A549 treated with AZD2906 at 1 μM for 4 hours (cell line): ENCODE results near the gene PLXDC1. TPM values are rescaled to one million over a fixed set of nuclear protein-coding genes. Genes with fewer than 3 reads are reported as not detected.

Experiments used
- total RNA-seq: library from RNA; stranded (reverse); fragments of 200-300 nt; extraction: Qiagen RNA extraction; gene quantifications from 5 replicates; pipeline ENCODE4 v1.2.3, GENCODE V29; 2022

PLXDC1 gene
- 0.13 to 0.32 TPM (median 0.26 TPM) in 5 replicates for total RNA-seq

DNA sequence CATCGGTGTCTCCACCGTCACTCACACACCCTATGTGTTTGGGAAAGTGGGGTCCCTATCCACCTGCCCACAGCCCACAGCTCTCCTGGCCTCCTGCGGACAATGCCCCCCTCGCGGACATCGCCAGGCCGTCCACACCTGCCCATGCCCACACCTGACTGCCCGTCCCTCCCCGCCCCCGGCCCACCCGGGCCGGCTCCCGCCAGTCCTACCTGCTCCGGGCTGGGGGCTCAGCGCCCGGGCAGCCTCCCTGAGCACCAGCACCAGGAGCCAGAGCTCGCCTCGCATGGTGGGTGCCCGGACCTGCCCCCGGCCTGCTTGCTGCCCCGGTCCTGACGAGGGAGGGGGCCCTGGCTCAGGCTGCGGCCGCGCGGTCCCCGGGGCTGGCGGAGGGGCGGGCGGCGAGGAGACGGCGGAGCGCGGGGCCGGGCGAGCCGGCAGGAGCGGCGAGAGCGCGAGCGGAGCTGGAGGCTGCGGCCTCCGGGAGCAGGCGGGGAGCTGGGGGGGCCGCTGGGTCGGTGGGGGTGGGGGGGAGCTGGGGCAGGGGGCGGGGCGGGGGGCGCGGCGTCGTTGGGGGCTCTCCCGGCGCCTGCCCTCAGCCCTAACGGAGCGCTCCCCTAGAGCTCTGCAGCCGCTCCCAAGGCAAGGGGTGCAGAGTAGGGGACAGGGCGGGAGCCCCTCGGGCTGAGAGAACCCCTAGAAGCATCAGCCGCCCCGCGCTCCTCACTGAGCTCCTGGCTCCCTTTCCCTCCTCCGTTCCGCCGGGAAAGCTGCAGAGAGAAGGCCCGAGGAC is at the start of gene PLXDC1:
Gene PLXDC1 (minus strand): TSS at position 488 of the 793 bp plus-strand sequence. CDS start 200 bp downstream, at position 288.

DNA sequence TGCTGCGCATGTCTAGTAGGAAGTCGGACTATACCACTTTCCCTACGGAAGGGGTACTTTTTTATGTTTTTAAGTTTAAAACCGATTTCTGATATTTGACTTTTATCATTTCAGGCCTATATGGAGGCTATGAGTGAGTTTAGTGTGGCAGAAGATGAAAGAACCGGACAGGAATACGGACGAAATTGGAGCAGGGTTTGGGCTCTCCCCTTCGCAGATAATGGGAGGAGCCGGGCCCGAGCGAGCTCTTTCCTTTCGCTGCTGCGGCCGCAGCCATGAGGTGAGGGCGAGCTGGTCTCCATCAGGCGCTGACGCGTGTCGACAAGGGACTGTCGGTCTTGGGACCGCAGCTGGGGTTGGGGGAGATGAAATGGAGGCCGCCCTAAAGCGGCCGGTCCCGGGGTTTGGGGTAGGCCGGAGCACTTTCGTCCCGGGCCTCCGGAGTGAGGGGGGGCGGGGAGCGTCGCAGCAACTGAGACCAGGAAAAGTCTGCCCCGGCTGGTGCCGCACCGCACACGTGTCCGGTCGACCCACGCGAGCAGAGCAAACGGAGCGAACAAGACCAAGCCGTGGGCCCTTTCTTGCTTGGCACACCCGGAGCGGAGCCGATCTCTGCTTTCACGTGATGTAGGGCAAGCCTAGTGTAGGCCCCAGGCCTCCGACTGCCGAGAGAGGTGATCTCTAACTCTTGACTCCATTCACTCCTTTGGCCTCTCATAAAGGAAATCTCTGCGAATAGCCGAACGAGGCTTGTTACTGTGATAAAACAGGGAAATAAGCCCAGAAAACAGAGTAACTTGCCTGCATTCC is 48.8 kb upstream of the PLXDC1 start, which contains the start of gene RPL19:
Gene RPL19 (plus strand): TSS at position 214 of the 810 bp plus-strand sequence. CDS start 62 bp downstream, at position 276.

DNA sequence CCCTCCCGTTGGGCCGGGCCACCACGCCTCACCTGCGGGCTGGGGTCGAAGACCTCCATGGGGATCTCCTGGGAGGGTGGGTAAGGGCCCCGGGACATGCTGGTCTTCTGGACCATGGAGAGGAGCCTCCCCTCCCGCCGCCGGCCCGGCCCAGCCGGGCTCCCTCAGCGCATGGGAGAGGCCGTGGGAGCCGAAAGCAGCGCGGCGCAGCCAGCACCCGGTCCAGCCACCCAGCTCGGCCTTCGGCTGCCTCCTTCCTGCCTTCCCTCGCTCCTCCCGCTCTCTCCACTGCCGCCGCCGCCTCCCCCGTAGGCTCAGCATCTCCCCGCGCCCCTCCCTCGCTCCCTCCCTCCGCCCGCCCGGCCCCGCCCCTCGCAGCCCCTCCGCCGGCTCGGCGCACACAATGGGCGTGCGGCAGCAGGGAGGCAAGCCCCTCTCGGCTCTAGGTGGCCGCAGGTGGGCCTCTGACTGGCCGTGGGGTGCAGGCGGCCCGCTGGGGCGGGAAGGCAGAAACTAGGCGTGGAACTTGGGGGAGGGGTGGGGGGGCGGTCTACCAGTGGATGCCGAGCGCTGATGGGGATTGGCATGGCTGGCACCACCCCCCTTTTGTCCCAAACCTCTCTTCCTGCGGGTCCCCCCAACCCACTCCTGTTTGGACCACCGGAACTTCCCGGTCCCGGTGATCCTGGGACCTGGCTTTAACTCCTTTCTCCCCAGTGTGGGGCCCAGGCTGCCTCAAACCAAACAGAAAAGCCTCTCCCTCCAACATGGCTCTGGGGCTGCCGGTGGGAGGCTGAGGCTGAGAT is 46.1 kb upstream of the PLXDC1 start, which contains the start of gene CACNB1:
Gene CACNB1 (minus strand): TSS at position 290 of the 806 bp plus-strand sequence. CDS start 174 bp downstream, at position 116.

DNA sequence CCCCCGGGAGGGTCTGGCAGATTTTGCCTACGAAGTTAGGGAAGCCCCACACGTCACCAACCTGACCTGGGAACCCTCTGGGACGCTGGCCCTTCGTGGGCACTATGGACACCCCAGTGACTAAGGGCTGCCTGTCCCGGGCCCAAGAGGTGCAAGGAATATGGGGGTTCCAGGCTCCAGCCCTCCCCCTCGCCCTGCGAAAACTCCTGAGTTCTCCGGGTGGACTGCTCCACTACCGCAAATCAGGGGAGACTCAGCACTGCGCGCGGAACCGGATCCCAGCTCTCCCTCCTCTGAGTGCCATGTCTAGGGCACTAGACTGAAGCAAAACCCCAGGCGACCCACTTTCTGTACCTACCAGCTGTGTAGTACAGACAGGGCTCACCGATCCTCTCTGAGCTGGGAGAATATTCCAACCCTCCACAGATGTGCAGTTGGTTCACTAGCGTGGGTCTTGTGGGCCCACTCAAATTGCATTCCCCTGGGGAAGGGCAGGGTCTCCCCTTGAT is 14.5 kb upstream of the PLXDC1 start, which contains the start of gene ARL5C:
Gene ARL5C (minus strand): TSS at position 321 of the 509 bp plus-strand sequence. CDS start 401 bp downstream, outside the sequence.

Other genes with a start within 250 kb of the PLXDC1 start
- 0.02 TPM in 1 of 5 replicates, not detected in the others for gene FBXO47, start 184.2 kb downstream of the PLXDC1 start, total RNA-seq
- not detected in 5 replicates for gene ARL5C, start 14.5 kb upstream of the PLXDC1 start, total RNA-seq
- gene CACNB1, start 46.0 kb upstream of the PLXDC1 start, total RNA-seq, result 4.4 to 6.8 TPM (median 6.2 TPM) in 5 replicates
- 3,843 to 4,180 TPM (median 4,131 TPM) in 5 replicates for gene RPL19, start 48.6 kb upstream of the PLXDC1 start, total RNA-seq
- 4.0 to 7.8 TPM (median 6.4 TPM) in 5 replicates for gene STAC2, start 74.3 kb upstream of the PLXDC1 start, total RNA-seq
- 6.8 to 8.1 TPM (median 7.6 TPM) in 5 replicates for gene FBXL20, start 250.0 kb upstream of the PLXDC1 start, total RNA-seq